ENCODE results near the gene SND1.
"Not testable (repeated sequence)": the region's sequence is repeated elsewhere in the genome, so short reads cannot be mapped to it uniquely, and the experiment has no call there.

SND1 gene

DNA sequence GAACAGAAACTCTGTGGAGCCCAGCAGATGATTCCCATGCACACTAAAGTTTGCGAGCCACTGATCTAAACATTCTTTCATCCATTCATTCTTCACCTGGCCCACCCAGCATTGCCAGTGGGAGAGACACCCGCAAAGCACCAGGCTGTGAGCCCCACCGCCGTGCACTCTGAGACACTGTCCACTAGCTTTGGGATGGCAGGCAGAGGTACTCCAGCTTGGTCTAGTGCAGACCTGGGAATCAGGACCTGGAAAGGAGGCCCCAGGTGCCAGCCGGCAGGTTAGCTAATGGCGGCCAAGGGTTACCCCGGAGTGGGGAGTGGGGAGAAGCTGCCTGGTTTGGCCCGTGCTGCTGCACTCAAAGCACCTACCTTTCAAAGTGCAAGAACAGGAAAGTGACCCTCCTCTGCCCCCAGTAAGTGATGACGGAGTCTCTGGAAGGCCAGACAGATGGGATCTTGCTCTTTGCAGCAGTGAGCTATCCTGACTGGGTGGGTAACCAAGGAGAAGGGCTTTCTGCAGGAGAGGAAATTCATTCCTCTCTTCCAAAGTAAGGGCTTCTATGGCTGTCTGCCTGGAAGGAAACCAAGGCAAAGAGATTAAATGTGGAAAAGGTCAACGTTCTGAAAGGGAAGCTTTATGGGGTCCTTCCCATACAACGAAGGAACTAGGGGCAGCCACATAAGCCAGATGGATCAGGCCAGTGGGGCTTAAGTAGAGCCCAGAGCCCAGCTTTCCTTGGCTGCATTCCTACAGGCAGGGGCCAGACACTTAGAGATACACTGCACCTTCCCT, 453.4 kb downstream of the SND1 start:
- DNase-seq = no peak

DNA sequence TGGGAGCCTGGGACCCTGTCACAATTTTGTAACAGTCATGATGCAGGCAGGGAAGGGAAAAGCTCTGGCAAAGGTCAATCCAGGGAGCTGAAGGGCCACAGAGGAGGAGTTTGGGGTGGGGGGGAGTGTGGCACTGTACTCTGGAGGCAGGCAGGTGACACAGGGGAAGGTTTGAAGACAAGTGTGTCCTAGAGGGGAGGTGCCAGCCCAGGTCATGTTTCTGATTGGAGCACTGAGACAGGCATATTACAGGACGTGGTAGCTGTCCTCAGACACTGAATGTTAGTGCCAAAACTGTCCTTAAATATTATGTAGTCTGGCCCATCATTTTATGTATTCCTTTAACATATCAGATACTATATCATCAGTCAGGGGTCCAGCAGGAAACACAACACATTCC, 454.8 kb downstream of the SND1 start:
- no peak for DNase-seq

DNA sequence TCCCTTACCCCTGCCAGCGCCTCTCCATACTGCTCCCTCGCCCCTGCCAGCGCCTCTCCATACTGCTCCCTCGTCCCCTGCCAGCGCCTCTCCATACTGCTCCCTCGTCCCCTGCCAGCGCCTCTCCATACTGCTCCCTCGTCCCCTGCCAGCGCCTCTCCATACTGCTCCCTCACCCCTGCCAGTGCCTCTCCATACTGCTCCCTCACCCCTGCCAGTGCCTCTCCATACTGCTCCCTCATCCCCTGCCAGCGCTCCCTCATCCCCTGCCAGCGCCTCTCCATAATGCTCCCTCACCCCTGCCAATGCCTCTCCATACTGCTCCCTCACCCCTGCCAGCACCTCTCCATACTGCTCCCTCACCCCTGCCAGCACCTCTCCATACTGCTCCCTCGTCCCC, 455.5 kb downstream of the SND1 start:
- not testable (repeated sequence) for DNase-seq

DNA sequence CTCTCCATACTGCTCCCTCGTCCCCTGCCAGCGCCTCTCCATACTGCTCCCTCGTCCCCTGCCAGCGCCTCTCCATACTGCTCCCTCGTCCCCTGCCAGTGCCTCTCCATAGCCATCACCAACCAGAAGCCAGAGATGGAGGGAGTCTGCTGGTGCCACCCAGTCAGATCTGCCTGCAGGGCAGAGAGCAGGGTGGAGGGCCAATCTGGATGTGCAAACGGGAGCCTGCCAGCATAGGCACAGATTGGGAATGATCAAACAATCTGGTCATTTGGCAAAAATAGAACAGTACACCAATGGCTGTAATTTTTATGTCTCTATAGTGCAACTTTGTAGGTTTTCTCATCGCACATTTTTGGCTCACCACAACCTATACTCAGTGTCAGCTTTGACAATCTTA, 456.1 kb downstream of the SND1 start:
- DNase-seq = peak in 1 of 14 donors; percentile 87

DNA sequence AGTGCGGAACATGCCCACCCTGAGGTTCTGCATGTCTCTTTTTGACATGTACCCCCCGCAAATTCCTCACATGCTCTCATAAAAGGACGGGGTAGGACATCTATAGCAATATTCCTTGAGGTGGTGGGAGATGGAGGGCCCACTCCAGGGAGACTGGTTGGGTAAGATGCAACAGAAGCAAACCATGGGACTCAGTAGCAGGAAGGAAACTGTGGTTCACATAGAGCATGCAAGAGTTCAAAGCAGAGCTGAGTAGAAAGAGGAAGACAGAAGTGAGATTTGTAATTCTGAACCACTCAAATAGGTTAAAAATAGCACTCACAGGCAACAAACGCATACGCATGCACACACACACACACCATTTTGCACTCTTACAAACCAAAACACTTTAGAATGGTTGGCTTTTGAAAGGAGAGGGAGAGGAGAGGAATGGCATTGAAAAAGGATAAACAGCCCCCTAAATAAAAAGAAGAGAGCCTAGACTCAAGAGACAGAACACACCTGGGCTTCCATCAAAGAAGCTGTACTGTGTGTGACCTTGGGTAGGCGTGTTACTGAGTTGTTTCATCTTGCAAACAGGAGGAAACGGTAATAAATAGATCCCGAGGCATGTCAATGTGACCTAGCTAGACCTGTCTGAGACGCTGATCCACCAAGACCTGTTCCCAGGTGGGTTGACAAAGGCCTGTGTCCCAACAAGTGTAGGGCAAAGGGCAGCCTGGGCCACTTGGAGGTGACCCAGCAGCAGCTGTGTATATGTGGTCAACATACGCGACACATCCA, 456.8 kb downstream of the SND1 start:
- peak in 1 of 14 donors; percentile 30 for DNase-seq

DNA sequence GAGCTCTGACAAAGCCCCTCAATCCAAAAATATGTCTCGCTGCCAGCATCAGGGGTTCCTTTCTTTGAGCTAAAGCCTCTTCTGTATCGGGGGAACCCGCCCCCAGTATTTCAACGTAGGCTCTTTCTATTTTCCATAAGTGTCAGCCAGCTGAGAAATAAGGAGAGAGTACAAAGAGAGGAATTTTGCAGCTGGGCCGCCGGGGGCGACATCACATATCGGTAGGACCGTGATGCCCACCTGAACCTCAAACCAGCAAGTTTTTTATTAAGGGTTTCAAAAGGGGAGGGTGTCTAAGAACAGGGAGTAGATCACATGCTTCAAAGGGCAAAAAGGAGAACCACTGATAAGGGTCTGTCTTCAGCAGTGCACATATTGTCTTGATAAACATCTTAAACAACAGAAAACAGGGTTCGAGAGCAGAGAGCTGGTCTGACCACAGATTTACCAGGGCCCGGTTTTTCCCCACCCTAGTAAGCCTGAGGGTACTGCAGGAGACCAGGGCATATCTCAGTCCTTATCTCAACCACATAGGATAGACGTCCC, 457.5 kb downstream of the SND1 start:
- DNase-seq = not testable (repeated sequence)

DNA sequence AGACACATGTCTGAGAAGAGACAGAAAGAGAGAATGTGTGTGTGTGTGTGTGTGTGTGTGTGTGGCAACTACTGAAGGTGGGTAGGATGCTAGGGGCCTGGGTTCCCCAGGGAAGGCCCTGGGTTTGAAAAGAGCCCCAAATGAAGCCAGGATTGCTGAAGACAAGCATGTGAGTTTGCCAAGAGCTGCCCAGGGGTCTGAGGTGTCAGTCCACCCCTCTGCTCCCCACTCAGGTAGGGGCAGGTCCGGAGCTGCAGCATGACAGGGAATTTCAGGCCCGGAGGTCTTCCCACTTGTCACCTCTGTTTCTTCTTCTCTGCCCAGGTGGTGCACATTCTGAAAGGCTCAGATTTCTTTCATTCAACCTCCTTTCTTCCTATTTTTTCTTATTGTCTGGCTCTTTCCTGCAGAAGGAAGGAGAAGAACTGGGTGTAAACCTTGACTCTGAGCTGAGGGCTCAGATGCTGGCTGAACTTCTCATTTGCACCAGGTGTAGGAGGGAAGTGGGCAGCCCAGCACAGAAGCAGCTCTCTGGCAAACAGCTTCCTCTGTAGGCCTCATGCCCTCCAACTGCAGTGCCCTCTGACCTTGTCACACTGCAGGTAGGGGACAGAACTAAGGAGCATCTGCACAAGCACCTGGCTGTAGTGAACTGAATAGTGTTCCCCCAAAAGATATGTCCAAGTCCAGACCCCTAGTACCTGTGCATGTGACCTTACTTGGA, 458.8 kb downstream of the SND1 start:
- no peak for DNase-seq

DNA sequence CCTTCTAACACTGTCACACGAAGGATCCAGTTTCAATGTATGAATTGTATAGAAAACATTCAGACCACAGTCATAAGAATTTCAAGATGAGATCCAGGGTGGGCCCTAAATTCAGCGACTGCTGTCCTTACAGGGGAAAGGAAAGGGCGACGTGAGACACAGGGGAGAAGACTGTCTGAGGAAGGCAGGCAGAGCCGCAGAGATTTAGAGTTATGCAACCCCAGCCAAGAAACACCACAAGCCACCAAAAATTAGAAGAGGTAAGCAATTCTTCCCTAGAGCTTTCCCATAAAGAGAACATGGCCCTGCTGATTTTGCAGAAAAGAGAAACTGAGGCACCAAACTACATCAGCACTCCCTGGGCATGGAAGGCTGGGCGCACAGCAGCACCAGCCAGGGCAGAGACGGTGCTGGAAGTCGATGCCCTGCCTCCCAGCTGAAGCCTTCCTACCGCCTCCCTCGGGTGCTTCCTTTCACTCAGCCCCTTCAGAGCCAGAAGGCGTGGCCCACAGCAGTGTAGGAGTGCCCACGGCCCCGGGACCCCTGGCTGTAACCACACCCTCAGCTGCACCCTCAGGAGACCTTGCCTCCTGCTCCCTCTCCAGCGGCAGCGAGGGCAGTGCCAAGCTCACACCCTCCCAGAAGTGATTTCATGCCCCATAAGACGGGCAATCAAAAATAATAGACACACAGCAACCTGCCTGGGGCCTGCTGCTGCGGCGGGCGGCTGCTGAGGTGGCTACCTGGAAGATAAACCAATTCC, 460.2 kb downstream of the SND1 start:
- peak in 1 of 14 donors; percentile 52 for DNase-seq

DNA sequence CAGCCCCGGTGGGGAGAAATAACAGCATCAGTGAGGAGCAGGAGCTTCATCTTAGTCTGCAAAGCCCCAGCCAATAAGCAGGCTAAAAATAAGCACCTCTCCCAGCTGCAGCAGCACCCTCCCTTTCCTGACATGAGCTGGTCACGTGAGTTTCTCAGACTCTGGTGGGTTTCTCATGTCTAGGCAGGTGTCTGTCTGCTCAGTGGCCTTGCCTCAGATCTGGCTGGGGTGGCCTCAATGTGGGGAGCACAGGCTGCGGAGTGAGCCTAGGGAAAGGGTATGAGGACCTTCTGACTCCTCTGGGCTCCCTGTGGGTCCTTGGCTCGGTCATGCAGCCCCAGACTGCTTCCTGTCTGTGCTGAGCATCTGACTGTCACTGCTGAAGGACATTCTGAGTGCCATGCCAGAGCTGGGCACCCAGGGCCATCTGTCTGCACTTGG, 460.8 kb downstream of the SND1 start:
- peak in 9 of 14 donors; percentile 19 to 94 (median 48) for DNase-seq

DNA sequence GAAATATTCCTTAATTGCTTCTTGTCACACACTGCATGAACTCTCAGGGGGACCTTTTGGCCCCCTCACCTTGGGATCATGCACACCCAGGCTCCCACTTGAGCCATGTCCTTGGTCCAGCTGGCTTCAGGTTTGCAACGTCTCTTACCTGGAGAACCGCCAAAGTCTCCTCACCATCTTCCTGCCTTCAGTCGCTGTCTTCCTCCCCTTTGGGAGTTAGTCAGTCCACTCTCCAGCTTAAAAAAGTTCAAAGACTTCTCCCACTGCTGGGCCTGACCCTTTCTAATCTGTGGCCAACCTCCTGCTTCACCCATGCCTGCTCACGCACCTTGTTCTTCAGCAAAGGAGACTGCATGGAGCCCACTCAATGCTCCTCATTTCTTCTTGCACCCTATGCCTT, 461.8 kb downstream of the SND1 start:
- DNase-seq = no peak

DNA sequence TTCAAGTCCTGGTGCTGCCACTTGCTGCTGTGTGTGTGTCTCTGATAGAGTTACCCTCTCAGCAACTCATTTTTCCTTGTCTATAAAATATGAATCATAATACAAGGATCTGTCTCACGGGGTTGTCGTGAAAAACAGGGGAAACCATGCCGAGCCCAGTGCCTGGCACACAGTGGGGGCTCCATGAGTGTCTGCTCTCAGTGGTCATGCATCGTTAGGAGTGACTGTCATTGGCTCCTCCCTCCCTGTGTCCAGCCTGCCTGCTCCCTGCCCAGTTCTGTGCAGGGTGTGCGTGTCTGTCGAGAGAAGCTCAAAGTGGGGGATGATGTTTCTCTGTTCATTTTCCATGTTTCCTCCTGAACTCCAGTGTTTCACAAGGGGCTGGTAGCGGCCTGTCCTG, 462.8 kb downstream of the SND1 start:
- no peak for DNase-seq

DNA sequence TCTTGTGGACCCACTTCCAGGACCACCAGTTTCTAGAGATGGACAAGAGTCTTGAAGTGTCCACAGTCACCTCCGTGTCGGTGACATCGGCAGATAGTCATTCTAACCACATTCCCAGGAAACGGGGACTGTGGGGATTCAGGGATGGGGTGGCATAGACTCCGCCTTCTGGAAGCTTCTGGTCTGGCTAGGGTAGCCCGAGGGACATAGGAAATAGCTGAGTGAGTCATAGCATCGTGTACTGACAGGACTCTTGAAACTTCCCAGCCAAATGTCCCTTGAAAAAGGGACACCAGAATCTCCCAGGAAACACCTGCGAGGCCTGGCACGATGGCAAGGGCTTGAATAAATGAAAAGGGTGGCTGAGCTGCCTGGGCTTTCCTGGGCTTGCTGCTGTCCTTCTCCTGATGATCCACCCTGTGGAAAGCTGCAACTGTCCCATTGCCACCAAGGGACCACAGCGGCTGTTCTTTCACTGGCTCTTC, 463.4 kb downstream of the SND1 start:
- DNase-seq = no peak

DNA sequence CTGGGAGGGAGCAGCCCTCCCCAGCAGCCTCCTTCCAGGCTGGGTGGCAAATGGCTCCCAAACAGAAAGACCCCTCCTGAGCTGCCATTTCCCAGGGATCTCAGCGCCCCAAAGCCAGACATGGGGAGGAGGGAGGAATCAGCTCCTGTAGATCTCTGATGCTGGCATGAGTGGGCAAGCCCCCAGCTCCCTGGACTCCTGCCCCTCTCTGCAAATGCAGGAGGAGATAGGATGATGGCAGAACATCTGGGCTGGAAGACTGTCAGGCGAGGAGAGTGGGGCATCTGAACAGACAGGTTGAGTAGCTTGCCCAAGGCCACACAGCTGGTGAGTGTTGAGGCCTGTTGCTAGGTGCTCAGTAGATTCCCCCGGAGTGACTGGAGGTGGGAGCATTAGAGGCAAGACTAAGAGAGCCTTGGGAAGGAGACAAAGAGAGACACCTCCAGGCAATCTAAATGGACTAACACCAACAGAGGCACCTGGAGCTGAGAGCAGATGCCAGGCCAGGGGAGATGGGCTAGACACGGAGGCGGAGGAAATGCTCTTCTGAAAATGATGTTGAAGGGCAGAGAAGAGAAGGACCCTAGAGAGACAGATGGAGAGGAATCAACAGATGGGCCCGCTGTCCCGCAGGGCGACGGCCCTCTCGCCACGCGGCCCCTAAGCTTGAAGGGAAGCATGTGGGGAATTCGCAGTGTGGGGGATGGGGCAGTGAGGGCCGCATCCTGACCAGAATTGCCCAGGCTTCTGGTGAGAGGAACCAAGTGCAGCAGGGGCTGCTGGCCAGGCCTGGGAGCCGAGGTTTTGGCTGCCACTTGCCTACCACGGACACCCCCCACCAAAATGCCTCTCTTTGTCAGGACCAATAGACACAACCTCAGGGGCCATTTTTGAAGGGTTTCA, 464.1 kb downstream of the SND1 start:
- DNase-seq = no peak

DNA sequence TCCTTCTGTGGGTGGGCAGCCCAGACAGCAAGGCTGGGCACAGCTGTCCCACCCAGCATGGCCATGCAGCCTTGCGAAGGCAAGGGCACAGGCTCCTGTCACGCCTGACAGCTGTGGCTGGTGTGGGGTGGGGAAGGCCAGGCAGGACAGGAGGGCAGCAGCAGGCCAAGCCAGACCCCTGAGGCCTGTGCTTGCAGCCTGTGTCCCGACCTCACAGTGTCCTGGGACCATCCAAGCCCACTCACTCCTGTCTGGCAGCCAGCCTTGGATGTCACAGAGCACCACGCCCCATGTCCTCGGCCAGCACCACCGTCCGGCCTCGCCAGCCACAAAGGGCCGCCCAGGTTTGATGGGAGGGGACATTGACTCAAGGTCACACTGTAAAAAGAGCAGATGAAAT, 464.7 kb downstream of the SND1 start:
- DNase-seq = no peak

DNA sequence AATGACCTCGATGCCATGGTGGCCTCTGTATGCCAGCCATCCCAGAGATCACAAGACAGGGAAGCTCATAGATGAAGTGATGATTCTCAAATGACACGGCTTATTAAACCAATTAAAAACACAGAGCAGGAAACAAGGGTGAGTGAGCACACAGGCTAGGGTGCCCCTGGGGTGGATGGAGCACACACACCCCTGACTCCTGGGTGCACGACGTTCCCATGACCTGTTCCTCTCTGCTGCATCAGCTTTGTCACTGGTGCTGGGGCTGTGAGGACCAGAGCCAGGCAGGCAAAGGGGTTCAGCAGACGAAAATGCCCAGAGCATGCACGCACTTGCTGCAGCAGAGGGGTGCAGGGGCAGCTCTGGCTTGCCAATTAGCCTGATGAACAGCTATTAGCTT, 465.7 kb downstream of the SND1 start:
- DNase-seq = no peak

DNA sequence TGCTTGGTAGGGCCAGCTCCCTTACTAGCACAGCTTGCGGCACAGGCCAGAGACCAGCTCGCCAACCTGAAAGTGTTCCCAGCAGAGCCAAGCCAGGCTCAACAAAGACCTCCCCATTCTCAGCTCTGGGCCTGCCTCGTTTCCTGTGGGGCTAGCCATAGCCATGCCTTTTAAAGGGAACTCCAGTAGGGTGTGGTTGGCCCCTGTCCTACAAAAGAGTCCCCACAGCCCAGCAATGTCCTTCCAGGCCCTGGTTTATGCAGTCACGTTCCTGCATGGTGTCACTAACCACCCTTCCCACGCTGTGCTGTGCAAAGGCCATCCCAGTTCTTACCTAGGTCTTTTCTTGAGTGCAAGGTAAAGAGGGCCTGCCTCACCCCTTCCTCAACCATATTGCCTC, 467.0 kb downstream of the SND1 start:
- DNase-seq = no peak

DNA sequence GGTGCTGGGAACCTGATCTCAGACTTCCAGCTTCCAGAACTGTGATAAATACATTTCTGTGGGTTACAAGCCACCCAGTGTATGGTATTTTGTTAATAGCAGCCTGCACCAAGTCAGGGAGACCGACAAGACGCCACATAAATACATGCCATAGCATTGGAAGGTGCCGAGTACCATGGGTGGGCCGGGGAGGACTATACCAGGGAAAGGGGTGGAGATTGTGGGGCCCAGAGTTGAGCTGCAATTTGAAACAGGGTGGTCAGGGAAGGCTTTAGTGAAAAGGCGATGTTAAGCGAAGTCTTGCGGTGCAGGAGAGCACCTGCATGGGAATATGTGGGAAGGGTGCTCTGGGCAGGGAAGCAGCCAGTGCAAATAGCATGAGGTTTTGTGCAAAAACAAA, 468.1 kb downstream of the SND1 start:
- no peak for DNase-seq

DNA sequence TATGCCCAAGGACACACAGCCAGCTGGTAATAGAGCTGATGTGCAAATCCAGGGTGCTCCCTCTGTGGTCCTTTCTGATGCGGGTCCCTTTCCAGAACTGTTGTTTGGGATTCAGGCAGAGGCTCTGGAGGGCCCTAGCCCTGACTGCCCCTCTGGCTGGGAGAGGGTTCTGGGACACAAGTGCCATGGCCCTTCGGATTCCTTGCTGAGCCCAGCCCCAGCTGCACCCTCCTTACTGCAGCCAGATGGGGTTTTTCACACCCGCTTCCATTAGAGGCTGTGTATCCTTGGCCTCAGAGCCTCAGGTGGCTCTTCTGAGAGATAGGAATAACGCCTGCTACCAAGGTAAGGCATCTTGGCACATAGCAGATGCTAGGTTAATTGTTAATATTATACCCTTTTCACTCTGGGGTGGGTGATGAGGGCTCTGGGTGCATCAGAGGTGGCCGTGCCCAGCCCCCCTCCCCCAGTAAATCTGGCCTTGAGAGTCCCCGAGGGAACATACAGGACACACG, 469.0 kb downstream of the SND1 start:
- DNase-seq = no peak

DNA sequence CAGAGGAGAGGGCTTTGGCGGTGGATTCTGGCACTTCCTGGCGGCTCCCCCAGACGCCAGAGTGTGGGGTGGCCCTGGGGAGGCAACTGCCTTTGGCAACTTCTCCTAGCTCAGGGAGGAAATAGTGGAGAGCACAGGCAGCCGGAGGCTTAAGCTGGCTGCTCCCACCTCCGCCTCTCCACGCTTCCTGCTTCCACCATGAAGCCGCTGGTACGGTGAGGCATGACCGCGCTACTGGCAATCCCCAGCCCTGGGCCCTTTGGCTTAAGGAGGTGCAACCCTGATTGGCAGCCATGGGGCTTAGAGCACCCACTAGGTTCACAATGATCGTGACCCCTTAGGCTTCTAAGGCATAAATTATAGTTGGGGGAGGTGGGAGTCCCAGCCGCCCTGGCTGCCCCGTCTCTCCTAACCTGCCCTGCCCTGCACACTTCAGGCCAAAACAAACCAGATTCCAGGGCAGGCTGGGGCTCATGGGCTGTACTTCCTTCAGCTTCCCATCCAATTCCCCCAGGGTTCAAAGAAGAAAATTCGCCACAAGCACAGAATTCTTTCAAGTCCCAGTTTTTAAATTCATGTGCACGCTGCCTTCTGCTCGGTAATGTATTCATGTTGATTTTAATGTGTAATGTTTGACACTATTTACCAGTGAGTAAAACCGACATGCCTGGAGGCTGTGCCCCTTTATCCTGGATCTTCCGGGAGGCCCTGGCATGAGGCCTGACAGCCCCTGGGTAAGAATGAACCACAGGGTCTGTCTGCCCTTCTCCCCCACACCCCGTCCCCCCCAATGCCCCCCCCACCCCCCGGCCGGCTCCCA, 469.9 kb downstream of the SND1 start:
- no peak for DNase-seq
